ENCODE measurements around the gene MAFB. TPM values are rescaled to one million over a fixed set of nuclear protein-coding genes. Genes with fewer than 3 reads are reported as not detected.
A peak's percentile ranks its signal among the peaks of the same experiment; 100 is the strongest.

Gene MAFB
- total RNA-seq, 2 experiments from 2014 or later: 3.3 to 3.7 TPM

- no peak for ATAC-seq (ENCODE audit: poor library complexity)
- Histone ChIP-seq H3K4me3 (ENCODE audit: low read length) (no peak overlapping the region), H3K9me3 (ENCODE audit: control insufficient read depth in 1 of 2, insufficient read depth in 1 of 2, low read length in 2 of 2) (peaks cover 0 to 34% of the 10 kb centered on the region in 2 experiments), H3K27ac (ENCODE audit: low read depth in 1 of 2, low read length in 2 of 2) (no peak overlapping the region), H3K4me1 (ENCODE audit: insufficient read depth, low read length) (peaks cover 19% of the 10 kb centered on the region), H3K36me3 (ENCODE audit: insufficient read depth, low read length) (no peaks in the 10 kb centered on the region), H3K27me3 (ENCODE audit: control insufficient read depth in 1 of 2, insufficient read depth in 2 of 2, low read length in 2 of 2) (peaks cover 70 to 83% of the 10 kb centered on the region in 2 experiments)
- peaks cover 86% of the 10 kb centered on the region for H3K27me3 Mint-ChIP-seq
- ChIA-PET CTCF (no interaction called here), POLR2A (no interaction called here)
- no peak for TF ChIP-seq CTCF (IDR thresholded peaks at IDR 0.05)
- no peak overlapping the region for H3K27ac Mint-ChIP-seq
- H3K4me3 Mint-ChIP-seq: no peak overlapping the region
- no peak for DNase-seq
- H3K36me3 Mint-ChIP-seq (ENCODE audit: low read depth): no peaks in the 10 kb centered on the region
- intact Hi-C loops (cut with DNase I, micrococcal nuclease): no loop called here
- no peaks in the 10 kb centered on the region for H3K4me1 Mint-ChIP-seq (ENCODE audit: low read depth)
- H3K9me3 Mint-ChIP-seq: no peaks in the 10 kb centered on the region
These were observed 2.0 kb upstream of the MAFB start for GRCh38 chr20:40690836-40691565.

- Histone ChIP-seq H3K27me3 (ENCODE audit: control insufficient read depth in 1 of 2, insufficient read depth in 2 of 2, low read length in 2 of 2) (peaks cover 70 to 85% of the 10 kb centered on the region in 2 experiments), H3K4me1 (ENCODE audit: insufficient read depth, low read length) (peaks cover 19% of the 10 kb centered on the region), H3K9me3 (ENCODE audit: control insufficient read depth in 1 of 2, insufficient read depth in 1 of 2, low read length in 2 of 2) (peaks cover 0 to 34% of the 10 kb centered on the region in 2 experiments), H3K4me3 (ENCODE audit: low read length) (peak overlapping the region; percentile 52), H3K36me3 (ENCODE audit: insufficient read depth, low read length) (no peaks in the 10 kb centered on the region), H3K27ac (ENCODE audit: low read depth in 1 of 2, low read length in 2 of 2) (peak overlapping the region in 1 of 2 donors; percentile 2)
- H3K27me3 Mint-ChIP-seq: peaks cover 86% of the 10 kb centered on the region
- no peak overlapping the region for H3K27ac Mint-ChIP-seq
- no peak for ATAC-seq (ENCODE audit: poor library complexity)
- TF ChIP-seq CTCF (IDR thresholded peaks at IDR 0.05): no peak
- H3K4me1 Mint-ChIP-seq (ENCODE audit: low read depth): no peaks in the 10 kb centered on the region
- CTCF ChIA-PET: no interaction called here
- peak overlapping the region; percentile 81 for H3K4me3 Mint-ChIP-seq
- DNase-seq: peak in 13 of 14 experiments; percentile 5 to 71 (median 25)
- H3K36me3 Mint-ChIP-seq (ENCODE audit: low read depth): no peaks in the 10 kb centered on the region
- intact Hi-C loops (cut with DNase I, micrococcal nuclease): no loop called here
- no peaks in the 10 kb centered on the region for H3K9me3 Mint-ChIP-seq
- POLR2A ChIA-PET: no interaction called here
These were observed 1.2 kb upstream of the MAFB start for GRCh38 chr20:40689943-40690835.

GRCh38 chr20:40688129-40689099 is 622 bp downstream of the MAFB start:
- ATAC-seq (ENCODE audit: poor library complexity): no peak

More at GRCh38 chr20:40688129-40689099, 622 bp downstream of the MAFB start:
- Mint-ChIP-seq H3K27ac (no peak overlapping the region), H3K4me3 (peak overlapping the region; percentile 34), H3K27me3 (peaks cover 84% of the 10 kb centered on the region), H3K9me3 (no peaks in the 10 kb centered on the region), H3K4me1 (ENCODE audit: low read depth) (no peaks in the 10 kb centered on the region), H3K36me3 (ENCODE audit: low read depth) (no peaks in the 10 kb centered on the region)
- peaks cover 0 to 37% of the 10 kb centered on the region in 2 experiments for H3K9me3 ChIP-seq (ENCODE audit: control insufficient read depth in 1 of 2, insufficient read depth in 1 of 2, low read length in 2 of 2)
- H3K27me3 ChIP-seq (ENCODE audit: control insufficient read depth in 1 of 2, insufficient read depth in 2 of 2, low read length in 2 of 2): peaks cover 79 to 87% of the 10 kb centered on the region in 2 experiments
- H3K4me1 ChIP-seq (ENCODE audit: insufficient read depth, low read length): peaks cover 22% of the 10 kb centered on the region
- intact Hi-C loops (cut with DNase I, micrococcal nuclease): no loop called here
- peak overlapping the region; percentile 38 for H3K4me3 ChIP-seq (ENCODE audit: low read length)
- H3K36me3 ChIP-seq (ENCODE audit: insufficient read depth, low read length): no peaks in the 10 kb centered on the region
- TF ChIP-seq CTCF (IDR thresholded peaks at IDR 0.05): no peak
- CTCF ChIA-PET: no interaction called here
- POLR2A ChIA-PET: no interaction called here
- no peak overlapping the region for H3K27ac ChIP-seq (ENCODE audit: low read depth in 1 of 2, low read length in 2 of 2)
- no peak for DNase-seq
